ENCODE measurements around the gene HINFP.

GRCh38 chr11:119149018-119149785, 27.8 kb downstream of the HINFP start, which contains the start of gene ABCG4:
- TF ChIP-seq CTCF (IDR thresholded peaks at IDR 0.05) (no peak), POLR2A (IDR thresholded peaks at IDR 0.05) (no peak)
